Measurements from ENCODE around the gene RACGAP1.

DNA sequence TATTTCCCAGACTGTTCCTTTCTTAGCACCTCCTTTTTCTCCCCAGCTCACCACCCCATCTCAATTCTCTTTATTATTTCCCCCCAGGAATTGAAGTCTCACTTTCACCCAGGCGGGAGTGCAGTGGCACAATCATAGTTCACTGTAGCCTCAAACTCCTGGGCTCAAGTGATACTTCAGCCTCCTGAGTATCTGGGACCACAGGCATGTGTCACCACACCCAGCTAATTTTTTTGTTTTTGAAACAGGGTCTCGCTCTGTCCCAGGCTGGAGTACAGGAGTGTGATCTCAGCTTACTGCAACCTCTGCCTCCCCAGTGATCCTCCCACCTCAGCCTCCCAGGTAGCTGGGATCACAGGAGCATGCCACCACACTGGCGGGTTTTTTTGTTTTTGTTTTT lies 11.0 kb downstream of the RACGAP1 start:
- no peak for TF ChIP-seq CTCF (IDR thresholded peaks at IDR 0.05)
- TF ChIP-seq MAX (IDR thresholded peaks at IDR 0.05; ENCODE audit: low read depth), result no peak
- no peak for TF ChIP-seq GATA2 (CRISPR knock-in tag; IDR thresholded peaks at IDR 0.05)
- TF ChIP-seq MXI1 (IDR thresholded peaks at IDR 0.05; ENCODE audit: low read depth, low read length), result no peak
- no peak for TF ChIP-seq SMC3 (IDR thresholded peaks at IDR 0.05; ENCODE audit: low read depth, low read length)
- no peak for TF ChIP-seq NFIC (IDR thresholded peaks at IDR 0.05; ENCODE audit: borderline replicate concordance)
- TF ChIP-seq USF2 (IDR thresholded peaks at IDR 0.05; ENCODE audit: borderline replicate concordance, low read depth, low read length), result no peak
- TF ChIP-seq ELF1 (IDR thresholded peaks at IDR 0.05), result no peak
- no peak for TF ChIP-seq JUND (IDR thresholded peaks at IDR 0.05)
